NCI-H1930 (cell line): ENCODE results near the gene STUM.

Experiments used
- DNase-seq, 2 experiments: peaks; one replicate each; lab custom pipeline; 2025; lab: John Stamatoyannopoulos, UW

The STUM gene

DNA sequence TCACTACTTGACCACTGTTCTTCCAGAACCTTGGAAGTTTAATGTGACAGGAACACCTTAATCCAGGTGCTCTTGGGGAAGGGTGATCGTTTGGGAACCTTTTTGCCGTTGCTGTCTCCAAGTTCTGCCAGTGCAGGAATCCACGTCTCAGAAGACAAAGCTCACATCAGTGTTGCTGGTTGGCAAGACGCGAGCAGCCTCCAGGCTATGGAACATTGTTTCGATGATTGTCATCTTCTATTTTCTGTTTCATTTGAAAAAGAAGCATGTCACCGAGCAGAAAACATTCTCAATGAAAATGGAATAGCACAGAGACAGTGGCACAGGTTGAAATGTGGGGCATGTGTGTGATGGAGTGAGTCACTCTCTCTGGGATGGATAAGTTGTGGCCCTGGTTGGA lies 11.7 kb downstream of the STUM start:
- no peak for DNase-seq

- DNase-seq, result no peak
Measured at GRCh38 chr1:226562989-226563388, 14.4 kb downstream of the STUM start.

- no peak for DNase-seq
Measured at GRCh38 chr1:226563666-226564065, 15.1 kb downstream of the STUM start.

DNA sequence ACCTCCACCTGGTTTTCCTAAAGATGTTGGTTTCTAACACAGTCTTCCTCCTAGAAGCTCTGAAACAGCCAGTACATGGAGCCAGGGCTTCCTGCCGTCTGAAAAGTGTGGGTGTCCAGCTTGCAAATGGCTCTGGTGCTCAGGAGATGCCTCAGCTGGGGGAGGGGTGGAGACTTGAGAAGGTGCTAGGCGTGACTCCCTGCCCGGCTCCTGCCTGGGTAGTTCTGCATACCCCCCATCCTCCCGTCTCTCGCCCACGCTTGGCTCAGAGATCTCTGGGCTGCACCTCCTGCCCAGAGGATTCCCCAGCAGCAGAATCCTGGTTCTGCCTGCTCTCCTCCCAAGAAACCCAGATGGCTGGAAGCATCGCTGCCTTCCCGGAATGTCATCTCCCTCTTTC lies 16.9 kb downstream of the STUM start:
- DNase-seq, result no peak

DNA sequence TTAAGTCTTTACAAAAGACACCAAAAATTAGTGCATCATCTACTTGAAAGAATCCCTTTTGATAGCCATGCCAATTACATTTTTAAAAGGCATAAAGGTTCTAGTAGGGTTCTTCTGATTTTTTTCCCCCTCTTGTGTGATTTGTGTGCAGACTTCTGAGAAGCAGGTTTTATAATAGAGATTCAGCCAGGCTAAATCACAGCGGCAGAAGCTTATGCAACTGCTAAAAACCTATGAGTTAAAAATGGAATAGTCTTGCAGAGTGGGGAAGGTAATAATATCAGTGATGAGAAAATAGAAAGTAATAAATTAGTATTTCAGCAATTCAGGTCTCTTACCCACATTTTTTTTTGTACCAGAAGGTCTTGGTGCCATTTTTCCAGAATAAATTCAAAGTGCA lies 17.7 kb downstream of the STUM start:
- no peak for DNase-seq

GRCh38 chr1:226566760-226567159 lies 18.2 kb downstream of the STUM start:
- DNase-seq, result no peak

DNA sequence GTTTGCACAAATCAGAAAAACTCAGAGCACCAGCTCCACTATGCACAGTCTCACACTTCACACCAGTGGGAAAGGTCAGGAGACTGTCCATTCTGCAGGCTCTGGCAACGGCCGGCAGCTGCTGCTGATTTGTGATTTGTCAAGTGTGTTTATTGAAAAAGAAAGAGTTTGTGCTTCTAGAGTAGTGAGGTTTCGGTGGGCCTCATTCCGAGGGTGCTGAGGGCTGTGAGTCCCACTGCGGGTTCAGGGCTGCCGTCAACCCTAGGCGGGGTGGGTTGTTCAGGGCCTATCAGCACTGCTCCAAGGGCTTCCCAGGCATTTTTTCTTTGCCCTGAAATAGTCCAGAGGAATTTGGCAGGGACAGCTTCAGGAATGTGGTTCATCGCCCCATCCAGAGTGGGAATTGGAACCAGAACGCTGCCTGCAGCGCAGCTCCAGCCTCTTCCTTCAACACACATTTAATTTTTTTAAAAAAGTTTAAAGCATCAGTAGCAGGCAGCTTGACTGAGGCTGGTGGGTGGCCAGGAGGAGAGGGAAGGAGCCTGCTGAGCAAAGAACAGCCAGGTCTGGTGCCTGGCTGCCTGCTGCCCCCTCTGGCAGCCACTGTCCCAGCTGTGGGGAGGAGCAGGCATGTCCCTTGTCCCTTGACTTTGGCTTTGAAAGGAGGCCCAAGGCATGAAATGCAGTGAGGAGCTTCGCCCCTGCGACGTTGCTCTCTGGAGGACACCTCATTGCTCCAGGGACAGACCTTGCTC lies 19.7 kb downstream of the STUM start:
- DNase-seq, result no peak

DNA sequence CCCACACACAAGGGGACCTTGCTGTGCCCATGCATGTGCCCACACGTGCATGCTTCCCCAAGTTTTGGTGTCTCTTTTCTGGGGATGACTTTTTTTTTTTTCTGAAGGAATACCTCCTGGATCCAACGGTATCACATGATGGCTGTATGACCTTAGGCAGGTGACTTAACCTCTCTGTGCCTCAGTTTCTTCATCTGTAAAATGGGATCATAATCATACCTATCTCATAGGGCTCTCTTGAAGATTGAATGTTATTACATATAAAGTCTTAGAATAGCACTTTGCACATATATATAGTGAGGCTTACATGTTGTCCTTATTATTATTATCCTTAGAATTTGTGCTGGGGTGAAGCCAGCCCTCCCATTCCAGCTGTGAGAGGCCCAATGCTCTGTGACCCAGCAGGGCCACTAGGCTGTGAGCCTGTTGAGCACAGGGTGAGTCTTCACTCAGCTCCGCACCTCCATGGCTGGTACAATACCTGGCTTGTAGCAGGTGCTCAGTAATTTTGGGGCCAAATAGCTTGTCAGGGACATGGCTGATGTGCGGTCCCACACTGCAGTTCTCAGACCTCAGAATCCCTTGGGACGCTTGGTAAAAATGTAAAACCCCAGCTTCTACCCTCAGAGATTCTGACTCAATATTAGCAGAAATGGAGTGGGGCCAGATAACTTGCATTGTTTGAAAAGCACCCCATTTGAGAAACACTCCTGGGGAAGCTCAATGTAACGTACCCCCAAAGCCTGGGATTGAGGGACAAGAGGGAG lies 20.6 kb downstream of the STUM start:
- DNase-seq, result no peak

DNA sequence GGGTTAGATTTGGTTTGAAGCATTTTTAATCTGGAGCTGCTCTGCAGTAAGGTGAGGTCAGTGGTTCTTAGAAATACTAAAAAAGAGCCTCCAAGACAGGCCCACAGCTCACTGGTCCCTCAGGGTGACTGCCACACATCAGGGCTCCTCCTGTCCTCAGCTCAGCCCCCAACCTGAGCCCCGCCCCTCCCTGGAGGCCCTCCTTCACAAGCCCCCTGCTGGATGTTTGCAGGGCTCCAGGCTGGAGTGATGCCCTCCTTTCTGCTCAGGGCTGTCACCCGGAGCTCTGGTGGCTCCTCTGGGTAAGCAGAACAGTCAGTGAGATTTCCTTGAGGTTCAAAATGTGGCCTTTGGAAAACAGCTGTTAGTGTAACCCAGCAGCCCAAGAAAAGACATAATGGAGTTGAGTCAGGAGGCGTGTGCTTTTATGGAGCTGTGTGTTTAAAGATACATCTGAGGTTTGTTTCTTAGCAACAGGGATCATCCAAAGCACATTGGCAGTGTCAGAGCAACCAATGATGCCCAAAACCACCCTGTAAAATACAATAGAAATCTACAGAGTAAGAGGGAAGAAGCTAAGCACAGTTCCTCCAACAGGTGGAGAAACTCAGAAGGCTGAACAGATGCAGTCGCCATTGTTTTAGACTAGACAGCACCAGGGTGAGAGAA lies 21.4 kb downstream of the STUM start:
- DNase-seq, result peak; percentile 5 to 20

DNA sequence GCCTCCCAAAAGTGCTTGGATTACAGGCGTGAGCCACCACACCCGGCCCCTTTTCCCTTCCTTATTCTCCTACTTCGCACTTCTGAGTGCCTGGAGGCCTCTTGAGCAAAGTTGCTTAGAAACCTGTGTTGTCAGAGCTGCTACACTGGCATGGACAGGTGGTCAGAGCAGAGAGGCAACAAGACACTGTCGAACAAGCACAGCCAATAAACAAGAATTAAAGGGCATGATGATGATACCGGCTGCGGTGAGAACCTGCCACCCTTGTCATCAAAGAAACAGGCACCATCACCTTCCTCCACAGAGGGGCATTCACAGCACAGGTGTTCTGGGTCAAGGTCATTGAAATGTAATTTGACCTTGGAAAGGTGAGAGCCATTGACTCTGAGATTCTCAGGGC lies 23.3 kb downstream of the STUM start:
- no peak for DNase-seq

- no peak for DNase-seq
Measured at GRCh38 chr1:226572325-226572726, 23.8 kb downstream of the STUM start.

GRCh38 chr1:226574044-226574443 lies 25.5 kb downstream of the STUM start:
- no peak for DNase-seq

GRCh38 chr1:226574591-226575435 lies 26.2 kb downstream of the STUM start:
- no peak for DNase-seq

DNA sequence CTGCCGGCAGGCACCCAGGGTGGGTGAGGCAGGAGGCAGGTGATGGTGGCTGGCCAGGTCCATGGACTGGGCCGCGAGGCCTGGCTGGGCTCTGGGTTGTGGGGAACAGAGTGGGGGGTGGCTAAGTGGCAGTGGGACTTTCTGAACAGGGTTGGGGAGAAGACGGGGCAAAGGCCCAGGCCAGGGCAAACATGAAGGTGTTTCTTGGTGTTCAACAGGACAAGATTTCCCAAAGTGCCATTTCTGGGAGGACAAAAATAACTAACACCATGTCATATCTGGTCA lies 26.8 kb downstream of the STUM start:
- no peak for DNase-seq

DNA sequence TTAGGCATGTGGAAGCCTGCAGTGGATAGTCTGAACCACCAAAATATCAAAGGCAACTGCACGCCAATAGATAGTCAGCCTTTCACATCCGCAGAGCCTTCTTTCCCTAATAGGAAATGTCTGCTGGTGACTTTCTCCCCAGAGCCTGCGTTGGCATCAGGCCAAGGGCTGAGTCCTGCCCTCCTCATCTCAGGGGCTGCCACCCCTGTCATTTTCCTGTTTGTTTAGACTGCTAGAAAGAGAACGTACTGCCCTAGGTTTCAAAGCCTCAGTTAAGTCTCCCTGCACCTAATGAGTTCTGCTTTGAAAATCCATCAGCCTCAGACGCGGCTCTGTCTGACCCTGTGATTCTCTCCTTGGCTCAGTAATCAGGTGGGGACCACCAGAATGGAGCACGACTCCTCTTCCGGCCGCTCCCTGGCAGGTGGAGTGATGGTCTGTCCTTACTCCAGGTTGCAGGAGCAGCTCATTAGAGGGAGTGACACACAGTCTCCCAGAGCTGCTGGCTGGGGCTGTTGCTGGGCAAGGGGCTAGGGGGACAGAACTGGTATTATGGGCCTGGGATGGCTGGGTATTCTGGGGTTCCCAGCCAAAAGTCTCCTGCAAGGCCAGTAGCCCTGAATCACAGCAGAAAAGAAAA lies 27.3 kb downstream of the STUM start:
- no peak for DNase-seq

DNA sequence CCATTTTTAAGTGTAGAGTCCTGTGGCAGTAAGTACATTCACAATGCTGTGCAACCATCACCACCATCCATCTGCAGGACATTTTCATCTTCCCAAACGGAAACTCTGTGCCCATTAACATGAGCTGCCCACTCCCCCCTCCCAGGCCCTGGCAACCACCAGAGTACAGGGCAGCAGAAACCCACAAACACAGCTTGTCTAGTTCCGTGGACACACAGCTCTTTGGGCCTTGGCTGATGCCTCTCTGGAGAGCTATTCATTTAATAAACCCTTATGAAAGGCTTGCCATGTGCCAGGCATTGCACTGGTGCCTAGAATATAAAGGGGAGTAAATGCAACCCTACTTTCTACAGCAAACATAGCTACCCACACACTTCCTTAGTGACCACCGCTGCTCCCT lies 28.0 kb downstream of the STUM start:
- no peak for DNase-seq

GRCh38 chr1:226577401-226578180 lies 29.0 kb downstream of the STUM start:
- no peak for DNase-seq

DNA sequence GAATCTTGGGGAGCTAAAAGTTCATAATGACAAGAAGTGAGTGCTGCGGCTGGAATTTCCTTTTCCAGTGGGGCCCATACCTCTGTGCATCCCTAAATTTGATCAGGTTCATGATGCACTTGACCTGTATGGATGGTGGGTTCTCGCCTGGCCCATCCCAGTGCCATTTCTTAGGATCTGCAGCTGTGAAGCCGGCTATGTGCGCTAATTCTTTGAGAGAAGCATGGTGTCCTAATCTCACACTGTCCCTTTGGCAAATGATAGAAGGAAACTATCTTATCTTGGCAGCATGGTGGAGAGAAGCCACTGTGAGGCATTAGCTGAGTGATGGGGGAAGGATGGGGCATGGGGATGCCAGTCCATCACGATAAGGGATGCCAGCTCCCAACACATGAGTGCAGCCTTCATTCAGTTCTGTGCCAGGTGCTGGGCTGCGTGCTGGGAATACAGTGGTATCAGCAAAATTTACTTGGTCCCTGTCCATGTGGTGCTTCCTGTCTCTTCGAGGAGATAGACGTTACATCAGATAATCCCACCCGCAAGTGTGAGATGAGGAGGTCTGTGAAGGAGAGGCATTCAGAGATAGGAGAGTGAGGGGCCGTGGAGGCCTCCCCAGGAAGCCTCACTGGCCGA lies 30.5 kb downstream of the STUM start:
- DNase-seq, result no peak

GRCh38 chr1:226579781-226580323 lies 31.3 kb downstream of the STUM start:
- DNase-seq, result no peak

DNA sequence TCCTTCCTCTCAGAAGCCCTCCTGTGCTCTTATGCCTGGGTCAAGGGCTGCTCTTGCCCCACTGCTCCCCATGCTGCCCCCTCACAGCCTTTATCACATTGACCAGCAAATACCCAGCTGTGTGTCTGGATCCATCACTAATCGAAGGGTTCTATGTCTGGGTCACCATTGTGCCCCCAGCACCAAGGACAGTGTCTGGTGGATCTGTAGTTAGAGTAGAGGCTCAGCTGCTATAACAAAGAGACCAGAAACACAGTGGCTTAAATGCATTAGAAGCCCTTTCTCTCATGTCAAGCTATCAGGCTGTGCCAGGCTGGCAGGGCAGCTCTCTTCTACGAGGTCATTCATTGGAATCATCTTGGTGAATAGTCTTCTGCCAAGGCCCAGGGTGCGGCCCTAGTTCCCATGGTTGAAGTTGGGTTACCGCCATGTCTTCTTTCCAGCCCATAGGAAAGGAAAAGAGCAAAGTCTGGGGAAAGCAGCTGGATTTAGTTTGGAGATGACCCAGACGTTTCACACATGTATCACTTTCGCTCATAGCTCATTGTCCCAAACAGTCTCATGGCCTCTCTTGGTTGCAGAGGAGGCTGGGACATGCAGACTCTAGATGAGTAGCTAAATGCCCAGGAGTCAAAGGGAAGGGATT lies 32.2 kb downstream of the STUM start:
- DNase-seq, result no peak
